H9 (cell line): ENCODE results near the gene OTOF. TPM values are rescaled to one million over a fixed set of nuclear protein-coding genes. Genes with fewer than 3 reads are reported as not detected.

Source experiments
- DNase-seq: peaks from one replicate; pipeline ENCODE4 v3.0.0-alpha.2; 2017
- H2AFZ ChIP-seq: one replicate; pipeline ENCODE4 v1.6.1; 2013; ENCODE audit warnings: mild to moderate bottlenecking, low read length, control low read depth, moderate library complexity
- H2AK5ac ChIP-seq: 2 replicates; pipeline ENCODE4 v1.6.1; 2013; ENCODE audit warnings: low read length, control low read depth, mixed read lengths; ENCODE audit not compliant: insufficient read length
- H2BK120ac ChIP-seq: one replicate; pipeline ENCODE4 v1.6.1; 2013; ENCODE audit warnings: low read depth, mild to moderate bottlenecking, low read length, control low read depth, inconsistent platforms; ENCODE audit not compliant: poor library complexity, severe bottlenecking
- H2BK12ac ChIP-seq: 2 replicates; pipeline ENCODE4 v1.6.1; 2013; ENCODE audit warnings: low read length, control low read depth, mixed read lengths, low read depth; ENCODE audit not compliant: insufficient read length
- H2BK15ac ChIP-seq: 2 replicates; pipeline ENCODE4 v1.6.1; 2013; ENCODE audit warnings: low read depth, low read length, control low read depth
- H2BK20ac ChIP-seq: one replicate; pipeline ENCODE4 v1.6.1; 2013; ENCODE audit warnings: low read depth, mild to moderate bottlenecking, low read length, control low read depth, inconsistent platforms; ENCODE audit not compliant: poor library complexity, severe bottlenecking
- H2BK5ac ChIP-seq: 2 replicates; pipeline ENCODE4 v1.6.1; 2013; ENCODE audit warnings: low read length, control low read depth, mixed read lengths; ENCODE audit not compliant: insufficient read length
- H3K14ac ChIP-seq: 2 replicates; pipeline ENCODE4 v1.6.1; 2013; ENCODE audit warnings: low read length, control low read depth; ENCODE audit not compliant: insufficient read depth
- H3K18ac ChIP-seq: 2 replicates; pipeline ENCODE4 v1.6.1; 2013; ENCODE audit warnings: low read depth, mild to moderate bottlenecking, mixed read lengths, low read length, control low read depth; ENCODE audit not compliant: insufficient read length
- H3K23ac ChIP-seq: 2 replicates; pipeline ENCODE4 v1.6.1; 2013; ENCODE audit warnings: low read length, control low read depth, mixed read lengths, low read depth; ENCODE audit not compliant: insufficient read length
- H3K23me2 ChIP-seq: 2 replicates; pipeline ENCODE4 v1.6.1; 2013; ENCODE audit warnings: low read depth, mild to moderate bottlenecking, mixed read lengths, low read length, control low read depth; ENCODE audit not compliant: insufficient read length, poor library complexity, severe bottlenecking
- H3K27ac ChIP-seq: 2 replicates; pipeline ENCODE4 v1.5.1; 2013; ENCODE audit warnings: low read length, control low read depth, mixed read lengths, low read depth; ENCODE audit not compliant: insufficient read length
- H3K27me3 ChIP-seq: 2 replicates; pipeline ENCODE4 v1.6.1; 2013; ENCODE audit warnings: low read length, control low read depth, inconsistent platforms; ENCODE audit not compliant: insufficient read depth
- H3K4ac ChIP-seq: 2 replicates; pipeline ENCODE4 v1.6.1; 2013; ENCODE audit warnings: low read depth, mild to moderate bottlenecking, control low read depth, inconsistent platforms, low read length, moderate library complexity
- H3K4me1 ChIP-seq: 2 replicates; pipeline ENCODE4 v1.6.1; 2013; ENCODE audit warnings: low read length, control low read depth, inconsistent platforms; ENCODE audit not compliant: insufficient read depth
- H3K4me2 ChIP-seq: 2 replicates; pipeline ENCODE4 v1.6.1; 2013; ENCODE audit warnings: low read length, control low read depth, mixed read lengths; ENCODE audit not compliant: insufficient read length, insufficient read depth
- H3K56ac ChIP-seq: 2 replicates; pipeline ENCODE4 v1.6.1; 2013; ENCODE audit warnings: low read depth, mild to moderate bottlenecking, mixed read lengths, low read length, control low read depth; ENCODE audit not compliant: insufficient read length
- H3K79me1 ChIP-seq: 2 replicates; pipeline ENCODE4 v1.6.1; 2013; ENCODE audit warnings: low read depth, mild to moderate bottlenecking, moderate library complexity, low read length, control low read depth, inconsistent platforms; ENCODE audit not compliant: insufficient read depth, poor library complexity, severe bottlenecking
- H3K79me2 ChIP-seq: 2 replicates; pipeline ENCODE4 v1.6.1; 2013; ENCODE audit warnings: low read length, control low read depth, inconsistent platforms; ENCODE audit not compliant: insufficient read depth
- H3K9ac ChIP-seq: 2 replicates; pipeline ENCODE4 v1.6.1; 2013; ENCODE audit warnings: low read length, control low read depth, mixed read lengths; ENCODE audit not compliant: insufficient read length; ENCODE audit errors: extremely low read depth
- H3K9me3 ChIP-seq: one replicate; pipeline ENCODE4 v1.6.1; 2013; ENCODE audit warnings: low read depth, low read length, inconsistent platforms; ENCODE audit not compliant: control insufficient read depth
- H3T11ph ChIP-seq: one replicate; pipeline ENCODE4 v1.6.1; 2013; ENCODE audit warnings: mild to moderate bottlenecking, low read length, control low read depth, inconsistent platforms
- H4K20me1 ChIP-seq: one replicate; pipeline ENCODE4 v1.6.1; 2013; ENCODE audit not compliant: control insufficient read depth, insufficient read length, insufficient read depth
- H4K5ac ChIP-seq: 2 replicates; pipeline ENCODE4 v1.6.1; 2013; ENCODE audit warnings: low read depth, mild to moderate bottlenecking, mixed read lengths, low read length, control low read depth; ENCODE audit not compliant: insufficient read length
- H4K8ac ChIP-seq: replicated peaks from 2 replicates; pipeline ENCODE4 v1.6.1; 2013; ENCODE audit warnings: low read length, control low read depth, mixed read lengths, low read depth; ENCODE audit not compliant: insufficient read length
- H4K91ac ChIP-seq: 2 replicates; pipeline ENCODE4 v1.6.1; 2013; ENCODE audit warnings: low read depth, mild to moderate bottlenecking, moderate library complexity, mixed read lengths, low read length, control low read depth; ENCODE audit not compliant: insufficient read length
- H3K27ac Mint-ChIP-seq, 3 experiments: 2 replicates in 2 of 3; 3 replicates in 1 of 3; pipeline ENCODE4 v1.8.0; 2020 to 2021; ENCODE audit warnings: mixed read lengths in 3 of 3, mild to moderate bottlenecking in 1 of 3, moderate library complexity in 1 of 3
- H3K27me3 Mint-ChIP-seq: 2 replicates; pipeline ENCODE4 v1.8.0; 2021; ENCODE audit warnings: low read depth, mild to moderate bottlenecking, moderate library complexity, mixed read lengths
- H3K36me3 Mint-ChIP-seq, 3 experiments: 2 replicates in 2 of 3; 3 replicates in 1 of 3; pipeline ENCODE4 v1.8.0; 2020 to 2021; ENCODE audit warnings: low read depth in 3 of 3, mixed read lengths in 3 of 3; ENCODE audit not compliant: insufficient read depth in 1 of 3
- H3K4me1 Mint-ChIP-seq, 2 experiments: 2 replicates each; pipeline ENCODE4 v1.8.0; 2020; ENCODE audit warnings: mixed read lengths in 2 of 2
- H3K4me3 Mint-ChIP-seq, 2 experiments: 2 replicates in 1 of 2; 3 replicates in 1 of 2; pipeline ENCODE4 v1.8.0; 2020 to 2021; ENCODE audit warnings: mild to moderate bottlenecking in 2 of 2, mixed read lengths in 2 of 2, moderate library complexity in 1 of 2
- H3K9me3 Mint-ChIP-seq, 2 experiments: 2 replicates in 1 of 2; 3 replicates in 1 of 2; pipeline ENCODE4 v1.8.0; 2020; ENCODE audit warnings: mild to moderate bottlenecking in 2 of 2, mixed read lengths in 2 of 2, moderate library complexity in 1 of 2
- CTCF ChIP-seq: fragments of 200-600 bp; sonication (generic); conservative IDR thresholded peaks from 3 replicates; pipeline ENCODE4 v1.8.0; 2021; ENCODE audit warnings: antibody characterized with exemption, mild to moderate bottlenecking
- WGBS: extraction: QIAGEN DNeasy Blood & Tissue Kit; methylation state at CpG from one replicate; pipeline ENCODE4 v1.1.7; 2013; ENCODE audit warnings: missing lambda C conversion rate, low lambda C conversion rate, mixed read lengths; ENCODE audit not compliant: insufficient read length; ENCODE audit errors: extremely low coverage; 5-methylcytosine and 5-hydroxymethylcytosine counted together
- total RNA-seq: library from RNA; stranded (reverse); gene quantifications from 2 replicates; pipeline ENCODE4 v1.2.1, GENCODE V29; 2021

The OTOF gene
- total RNA-seq, 1 experiment from 2014 or later: 0.35 TPM

DNA sequence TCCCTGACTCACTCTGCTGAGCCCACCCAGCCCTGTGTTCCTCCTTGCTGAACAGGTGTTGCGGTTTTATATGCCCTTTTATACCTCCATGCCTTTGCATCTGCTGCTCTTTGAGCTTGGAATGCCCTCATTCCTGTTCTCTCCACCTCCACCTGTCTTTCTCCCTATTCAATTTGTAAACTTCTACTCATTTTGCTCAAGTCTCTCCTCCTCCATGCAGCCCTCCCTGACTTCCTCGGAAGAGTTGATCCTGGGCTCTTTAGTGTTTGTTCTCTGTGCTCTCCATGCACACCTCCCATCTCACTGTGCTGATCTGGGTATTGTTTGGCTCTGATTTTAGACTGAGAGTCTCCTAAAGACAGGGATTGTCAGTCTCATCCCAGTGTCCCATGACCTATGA is 7.2 kb upstream of the OTOF start:
- no peak overlapping the region for H2BK120ac ChIP-seq

More for the DNA sequence above, 7.2 kb upstream of the OTOF start:
- Mint-ChIP-seq H3K9me3 (no peaks in the 10 kb centered on the region; a peak in 2 of 5 replicates), H3K27me3 (peaks cover 3% of the 10 kb centered on the region), H3K36me3 (no peaks in the 10 kb centered on the region), H3K4me3 (no peak overlapping the region), H3K4me1 (peaks cover 0 to 1% of the 10 kb centered on the region in 2 experiments; a peak in 1 of 4 replicates), H3K27ac (no peak overlapping the region)
- Histone ChIP-seq H3K79me2 (no peaks in the 10 kb centered on the region), H3K79me1 (no peaks in the 10 kb centered on the region), H3K56ac (no peak overlapping the region), H3K23me2 (no peaks in the 10 kb centered on the region), H2BK5ac (no peak overlapping the region), H3K9me3 (no peaks in the 10 kb centered on the region), H3K23ac (no peak overlapping the region), H3K14ac (no peak overlapping the region), H4K20me1 (peaks cover 3% of the 10 kb centered on the region), H2BK15ac (no peak overlapping the region), H4K5ac (no peak overlapping the region), H2BK20ac (no peak overlapping the region), H3K4me2 (no peak overlapping the region), H3K9ac (no peak overlapping the region), H2AK5ac (no peak overlapping the region), H3T11ph (no peak overlapping the region), H3K18ac (no peak overlapping the region), H2AFZ (no peak overlapping the region), H2BK12ac (no peak overlapping the region), H3K4ac (no peak overlapping the region), H3K27me3 (no peaks in the 10 kb centered on the region), H3K27ac (no peak overlapping the region), H4K91ac (no peak overlapping the region), H4K8ac (no peak overlapping the region), H3K4me1 (no peaks in the 10 kb centered on the region)
- no peak for TF ChIP-seq CTCF
- WGBS: no CpG with 5 or more reads among the region's 2 CpGs
- DNase-seq: no peak
